HG03432 (cell line): ENCODE data around the gene TNFRSF18.

Experiments
- ATAC-seq: cut with Tn5 transposase; IDR thresholded peaks from one replicate; pipeline ENCODE4 v1.9.1; 2021; ENCODE audit warnings: mild to moderate bottlenecking, moderate library complexity; ENCODE audit not compliant: unreplicated experiment

Gene TNFRSF18

GRCh38 chr1:1228596-1229321 lies 22.4 kb upstream of the TNFRSF18 start:
- no peak for ATAC-seq

GRCh38 chr1:1228187-1228586 lies 21.8 kb upstream of the TNFRSF18 start:
- ATAC-seq, result no peak

DNA sequence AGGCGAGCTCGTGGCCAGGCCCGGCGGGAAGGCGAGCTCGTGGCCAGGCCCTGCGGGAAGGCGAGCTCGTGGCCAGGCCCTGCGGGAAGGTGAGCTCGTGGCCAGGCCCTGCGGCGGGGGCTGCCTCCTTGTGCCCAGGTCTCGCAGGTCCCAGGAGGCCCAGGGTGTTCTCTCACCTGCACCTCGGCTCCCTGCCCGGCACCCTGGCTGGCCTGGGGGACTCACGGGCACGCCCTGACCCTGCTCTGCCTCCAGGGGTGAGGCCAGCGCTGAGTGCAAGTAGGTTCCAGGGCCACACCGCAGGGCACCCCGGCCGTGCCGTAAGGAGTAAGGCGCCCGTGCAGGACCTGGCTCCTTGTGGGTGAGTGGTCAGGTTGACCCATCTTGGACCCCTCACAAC lies 21.0 kb upstream of the TNFRSF18 start:
- ATAC-seq, result no peak

GRCh38 chr1:1226566-1227362 lies 20.4 kb upstream of the TNFRSF18 start:
- no peak for ATAC-seq

DNA sequence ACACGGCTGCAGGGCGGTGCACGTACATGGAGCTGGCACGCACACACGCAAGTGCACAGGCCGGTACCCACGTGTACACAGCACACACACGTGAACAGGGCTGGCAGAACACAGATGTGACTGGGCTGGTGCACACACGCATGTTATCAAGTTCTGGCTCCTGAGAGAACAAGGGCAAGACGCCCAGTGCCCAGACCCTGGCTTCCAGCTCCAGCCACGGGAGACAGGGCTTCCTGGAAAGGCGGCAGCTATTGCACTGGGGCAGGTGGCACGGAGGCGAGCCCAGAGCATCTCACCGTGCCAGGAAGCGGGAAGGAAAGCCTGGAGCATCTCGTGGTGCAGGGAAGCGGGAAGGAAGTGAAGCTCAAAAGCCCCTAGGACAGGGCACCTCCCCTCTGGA lies 19.5 kb upstream of the TNFRSF18 start:
- no peak for ATAC-seq

DNA sequence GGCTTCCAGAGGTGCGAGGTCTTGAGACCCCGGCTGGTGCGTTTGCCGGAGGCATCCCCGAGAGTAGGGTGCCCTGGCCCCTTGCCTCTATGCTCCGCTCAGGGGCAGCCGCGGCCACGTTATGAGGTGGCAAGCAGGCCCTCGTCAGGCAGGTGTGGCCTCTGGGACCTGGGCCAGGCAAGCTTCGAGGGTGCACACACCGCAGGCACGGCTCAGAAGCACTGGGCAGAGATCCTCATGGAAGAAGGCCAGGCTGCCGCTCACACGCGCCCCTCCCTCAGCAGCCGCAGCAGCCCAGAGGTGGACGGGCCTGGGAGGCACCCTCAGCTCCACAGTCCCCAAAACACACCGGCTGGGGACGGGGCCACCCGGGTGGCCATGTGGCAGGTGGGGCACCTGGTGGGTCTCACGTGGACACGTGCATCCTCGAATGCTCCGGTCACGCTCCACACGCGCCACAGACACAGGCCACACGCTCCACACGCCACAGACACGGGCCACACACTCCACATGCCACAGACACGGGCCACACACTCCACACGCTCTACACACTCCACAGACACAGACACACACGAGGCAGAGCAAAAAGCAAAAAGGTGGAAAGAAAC lies 18.9 kb upstream of the TNFRSF18 start:
- no peak for ATAC-seq

- no peak for ATAC-seq
Observed at GRCh38 chr1:1223891-1224290, 17.5 kb upstream of the TNFRSF18 start.

DNA sequence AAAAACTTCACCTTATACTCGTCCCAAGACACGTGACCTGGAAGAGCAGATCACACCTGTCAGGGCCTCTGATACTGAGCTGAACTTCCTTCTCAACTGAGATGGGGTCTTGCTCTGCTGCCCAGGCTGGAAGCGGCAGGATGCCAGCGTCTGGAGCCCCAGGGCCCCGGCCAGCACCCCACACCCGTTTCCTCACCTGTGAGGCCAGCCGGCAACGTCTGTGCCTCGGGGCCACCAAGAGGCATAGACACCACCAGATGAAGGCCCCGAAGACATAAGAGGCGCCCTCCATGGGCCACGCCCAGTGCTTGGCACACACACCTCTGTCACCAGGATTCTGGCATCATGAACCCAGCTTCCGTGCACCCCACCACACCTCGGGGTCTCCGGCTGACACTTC lies 16.9 kb upstream of the TNFRSF18 start:
- ATAC-seq, result no peak

GRCh38 chr1:1222575-1223225 lies 16.3 kb upstream of the TNFRSF18 start:
- no peak for ATAC-seq

GRCh38 chr1:1221887-1222574 lies 15.6 kb upstream of the TNFRSF18 start:
- no peak for ATAC-seq

- ATAC-seq, result no peak
Observed at GRCh38 chr1:1220197-1220596, 13.8 kb upstream of the TNFRSF18 start.

DNA sequence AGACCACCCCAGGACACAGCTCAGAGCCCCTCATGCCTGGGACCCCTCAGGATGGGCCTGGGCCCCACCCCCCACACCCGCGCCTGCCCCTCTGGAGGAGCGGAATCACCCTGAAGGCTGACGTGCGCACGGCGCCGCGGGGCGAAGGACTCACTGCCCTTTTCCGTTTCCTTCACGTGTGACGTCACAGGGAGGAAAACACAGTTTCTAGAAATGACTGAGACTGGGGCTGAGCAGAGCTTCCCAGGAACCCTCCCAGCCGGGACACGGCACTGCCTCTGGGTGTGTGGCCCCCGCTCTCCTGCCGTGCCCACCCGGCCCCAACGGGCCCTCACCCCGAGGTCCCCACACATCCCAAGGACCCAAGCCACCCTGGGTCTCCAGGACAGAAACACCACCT lies 12.9 kb upstream of the TNFRSF18 start:
- ATAC-seq, result no peak

DNA sequence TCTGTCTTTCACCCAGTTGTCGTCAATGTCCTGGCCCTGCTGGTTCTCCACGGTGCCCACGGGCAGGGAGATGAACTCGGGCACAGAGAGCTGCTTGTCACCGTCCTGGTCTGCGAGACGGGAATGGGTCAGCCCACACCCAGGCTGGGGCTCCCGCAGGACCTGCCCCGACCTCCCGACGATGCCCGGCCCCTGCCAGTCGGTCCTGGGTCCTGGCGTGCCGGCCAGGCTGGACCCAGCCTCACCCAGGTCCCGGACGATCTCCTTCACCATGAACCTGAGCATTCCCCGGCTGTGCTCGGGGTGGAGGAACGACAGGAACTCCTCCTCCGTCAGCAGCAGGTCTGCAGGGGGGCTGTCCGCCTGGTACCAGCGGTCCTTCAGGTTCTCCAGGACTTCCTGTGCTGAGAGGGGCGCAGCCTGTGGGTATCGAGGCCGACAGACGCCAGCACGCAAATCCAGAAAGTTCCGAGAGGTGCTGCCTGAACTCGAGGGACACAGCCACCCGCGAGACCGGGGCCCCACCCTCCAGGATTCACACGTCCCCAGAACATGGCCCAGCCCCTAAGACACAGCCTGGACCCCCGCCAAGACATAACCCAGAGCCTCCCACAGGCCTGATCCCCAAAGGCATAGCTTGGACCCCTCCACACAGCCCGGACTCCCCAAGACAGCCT lies 12.3 kb upstream of the TNFRSF18 start:
- no peak for ATAC-seq

DNA sequence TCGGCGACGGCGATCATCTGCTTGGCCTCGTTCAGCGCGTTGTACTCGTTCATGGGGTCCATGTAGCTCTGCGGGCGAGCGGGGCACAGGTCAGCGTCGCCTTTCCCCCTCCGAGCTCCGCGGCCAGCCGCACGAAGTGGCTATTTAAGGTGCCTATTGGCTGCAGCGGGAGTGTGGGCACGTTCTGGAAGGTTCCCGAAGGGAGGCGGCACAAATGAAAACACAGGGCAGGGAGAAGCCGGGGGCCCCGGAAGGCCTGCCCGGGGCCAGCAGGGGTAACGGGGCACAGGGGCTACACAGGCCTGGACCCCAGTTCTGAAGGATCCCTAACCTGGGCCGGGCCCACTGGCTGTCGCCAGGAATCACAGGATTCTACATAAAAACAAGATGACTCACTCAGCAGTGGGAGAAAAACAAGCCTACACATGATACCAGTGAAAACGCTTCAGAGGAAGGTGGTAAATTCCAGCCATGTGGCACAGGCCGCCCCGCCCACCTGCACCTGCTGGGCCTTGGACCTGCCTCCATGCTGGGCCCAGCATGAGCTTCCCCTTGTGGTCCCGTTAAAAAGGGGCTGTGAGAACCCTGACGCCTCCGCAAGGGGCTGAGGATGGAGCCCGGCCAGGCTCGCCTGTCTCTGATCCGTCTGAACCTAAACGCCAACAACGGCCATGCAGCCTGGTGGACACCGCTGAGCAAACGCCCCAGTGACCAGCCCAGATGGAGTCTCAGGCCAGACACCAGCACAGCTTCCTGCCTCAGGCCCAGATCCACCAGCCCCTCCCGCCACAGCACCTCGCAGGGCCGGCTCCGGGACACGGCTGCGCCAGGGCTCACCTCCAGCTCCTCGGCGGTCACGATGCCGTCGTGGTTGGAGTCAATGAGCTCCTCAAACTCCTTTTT lies 11.5 kb upstream of the TNFRSF18 start:
- ATAC-seq, result no peak

DNA sequence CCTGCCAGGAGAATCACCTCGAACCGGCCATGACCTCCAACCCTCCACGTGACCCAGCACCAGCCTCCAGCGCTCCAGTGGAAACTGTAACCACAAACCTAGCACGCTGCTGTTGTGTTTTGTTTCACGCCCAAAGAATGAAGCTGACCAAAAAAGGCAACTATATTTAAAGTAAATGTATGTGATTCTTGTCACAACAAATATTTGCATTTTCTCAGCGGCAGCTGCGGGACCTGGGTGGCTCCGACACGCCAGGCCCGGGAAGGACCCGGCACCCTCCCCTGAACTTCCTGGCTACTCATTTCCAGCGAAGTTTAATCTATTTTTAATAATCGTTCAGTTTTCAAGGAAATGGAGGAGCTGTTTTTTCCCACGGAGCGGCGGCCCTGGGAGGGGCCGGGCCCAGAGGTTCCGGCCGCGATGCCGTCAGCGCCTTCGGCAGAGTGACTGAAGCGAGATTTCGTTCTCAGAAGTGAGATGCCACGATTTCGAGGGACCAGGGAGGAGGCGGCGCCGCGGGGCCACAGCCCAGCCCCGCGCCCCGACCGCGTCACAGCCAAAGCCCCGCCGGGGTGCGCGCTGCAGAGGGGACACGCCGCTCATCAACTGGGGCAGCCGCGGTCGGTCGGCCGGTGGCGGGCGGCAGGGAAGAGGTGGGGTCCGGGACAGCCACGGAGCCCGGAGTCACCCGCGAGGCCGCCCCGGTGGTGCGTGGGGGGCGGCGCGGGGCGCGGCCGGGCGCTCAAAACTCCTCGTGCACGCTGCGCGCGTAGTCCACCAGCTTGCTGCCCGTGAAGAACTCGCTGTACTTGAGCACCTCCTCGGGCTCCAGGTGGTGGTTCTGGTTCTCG lies 10.6 kb upstream of the TNFRSF18 start:
- ATAC-seq, result no peak

DNA sequence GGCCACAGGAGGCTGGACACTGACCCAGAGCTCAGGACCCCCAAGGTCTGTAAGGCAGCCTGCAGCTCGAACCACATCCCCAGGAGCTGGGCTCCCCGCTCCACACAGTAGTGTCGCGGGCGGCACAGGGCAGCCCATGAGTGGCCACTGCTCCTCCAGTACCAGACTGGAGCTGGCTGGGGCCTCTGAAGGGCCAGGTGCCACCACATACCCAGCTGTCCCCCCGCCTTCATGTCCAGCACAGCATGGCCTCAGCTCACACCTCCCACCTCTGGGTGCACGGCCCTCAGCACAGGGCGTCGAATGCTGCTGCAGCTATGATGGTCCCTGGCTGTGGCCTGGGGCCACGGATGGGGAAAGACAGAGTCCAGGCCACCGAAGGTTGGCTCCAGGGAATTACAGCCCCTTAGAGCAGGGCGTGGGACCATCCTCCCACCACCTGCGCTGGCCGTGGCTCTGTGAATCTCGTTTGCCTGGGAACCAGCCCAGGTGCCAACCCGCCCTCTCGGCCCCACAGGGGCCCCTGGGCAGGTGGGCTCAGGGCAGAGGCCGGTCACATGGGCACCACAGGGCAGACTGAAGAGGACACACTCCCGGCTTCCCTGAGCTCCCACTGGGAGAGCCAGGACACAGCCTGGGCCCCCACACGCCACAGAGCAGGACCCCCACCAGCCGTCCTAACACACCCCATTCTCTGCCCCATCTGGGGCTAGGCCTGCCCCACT lies 9.7 kb upstream of the TNFRSF18 start:
- ATAC-seq, result no peak

DNA sequence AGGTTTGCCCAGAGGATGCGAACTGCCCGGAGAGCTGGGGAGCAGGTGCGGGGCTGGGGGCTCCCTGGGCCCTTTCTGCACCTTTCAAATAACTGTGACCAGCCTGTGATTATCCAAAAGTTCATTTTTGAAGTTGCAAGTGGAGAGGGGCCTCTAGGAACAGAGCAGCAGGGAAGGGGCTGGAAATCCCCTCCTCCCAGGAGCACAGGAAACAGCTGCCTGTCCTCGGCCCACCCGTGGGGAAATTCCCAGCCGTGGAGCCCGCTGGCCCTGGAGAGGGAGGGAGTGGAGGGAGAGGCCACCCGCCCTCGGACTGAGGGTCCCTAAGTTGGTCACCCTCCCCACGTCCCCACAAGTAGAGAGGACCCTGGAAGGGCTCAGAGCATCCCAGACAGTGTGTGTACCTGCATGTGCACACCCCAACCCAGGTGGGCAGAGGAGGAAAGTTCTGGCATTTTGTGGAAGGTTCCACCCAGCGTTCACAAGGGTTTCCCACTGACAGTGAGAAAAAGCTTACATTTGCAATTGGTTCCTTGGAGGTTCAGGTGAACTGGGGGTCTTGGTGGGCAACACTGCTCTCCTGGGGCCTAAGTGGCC lies 8.8 kb upstream of the TNFRSF18 start:
- no peak for ATAC-seq
